Peyer's patch (tissue), 4 donors: ENCODE data around the gene LDOC1.

Source experiments
- POLR2A ChIP-seq, 2 donors: fragments of 450-650 bp; IDR thresholded peaks; one replicate each; pipeline ENCODE4 v1.5.1; 2017; ENCODE audit warnings: antibody characterized with exemption in 2 of 2, mild to moderate bottlenecking in 2 of 2, moderate library complexity in 2 of 2
- TF ChIP-seq, protein P1 (sequence below), 6 experiments: fragments of 450-650 bp in 4 of 6; fragments of 200-600 bp in 2 of 6; sonication (generic) in 1 of 6; IDR thresholded peaks; one replicate each; pipeline ENCODE4 v1.5.1; 2017 to 2019; ENCODE audit warnings: antibody characterized with exemption in 6 of 6, mild to moderate bottlenecking in 3 of 6, moderate library complexity in 1 of 6

DNA sequence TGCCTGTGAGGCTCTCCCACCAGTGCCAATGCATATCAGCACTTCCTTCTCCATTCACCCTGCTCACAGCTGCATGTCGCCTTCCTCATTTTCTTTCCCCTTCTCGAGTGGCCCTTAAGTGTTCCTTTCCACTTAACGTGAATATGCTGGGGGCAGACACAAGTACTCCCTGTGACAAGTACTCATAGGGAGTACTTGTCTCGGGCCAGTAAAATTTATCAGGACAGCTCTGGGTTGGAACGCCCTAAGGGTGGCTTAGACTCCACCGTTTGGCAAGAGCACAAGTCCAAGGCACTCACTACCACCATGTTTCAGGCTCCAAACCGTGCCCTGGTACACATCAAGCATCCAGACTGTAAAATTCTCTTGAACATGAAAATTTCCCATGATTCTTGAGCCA lies 3.9 kb upstream of the LDOC1 start:
- TF ChIP-seq POLR2A (IDR thresholded peaks at IDR 0.05) = no peak
- TF ChIP-seq, protein P1, sequence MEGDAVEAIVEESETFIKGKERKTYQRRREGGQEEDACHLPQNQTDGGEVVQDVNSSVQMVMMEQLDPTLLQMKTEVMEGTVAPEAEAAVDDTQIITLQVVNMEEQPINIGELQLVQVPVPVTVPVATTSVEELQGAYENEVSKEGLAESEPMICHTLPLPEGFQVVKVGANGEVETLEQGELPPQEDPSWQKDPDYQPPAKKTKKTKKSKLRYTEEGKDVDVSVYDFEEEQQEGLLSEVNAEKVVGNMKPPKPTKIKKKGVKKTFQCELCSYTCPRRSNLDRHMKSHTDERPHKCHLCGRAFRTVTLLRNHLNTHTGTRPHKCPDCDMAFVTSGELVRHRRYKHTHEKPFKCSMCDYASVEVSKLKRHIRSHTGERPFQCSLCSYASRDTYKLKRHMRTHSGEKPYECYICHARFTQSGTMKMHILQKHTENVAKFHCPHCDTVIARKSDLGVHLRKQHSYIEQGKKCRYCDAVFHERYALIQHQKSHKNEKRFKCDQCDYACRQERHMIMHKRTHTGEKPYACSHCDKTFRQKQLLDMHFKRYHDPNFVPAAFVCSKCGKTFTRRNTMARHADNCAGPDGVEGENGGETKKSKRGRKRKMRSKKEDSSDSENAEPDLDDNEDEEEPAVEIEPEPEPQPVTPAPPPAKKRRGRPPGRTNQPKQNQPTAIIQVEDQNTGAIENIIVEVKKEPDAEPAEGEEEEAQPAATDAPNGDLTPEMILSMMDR (IDR thresholded peaks at IDR 0.05) = no peak
